Liver (tissue), 3 donors: ENCODE measurements around the gene ZNF616.

Experiments used
- GABPA ChIP-seq, 2 donors: IDR thresholded peaks in 1 of 2; conservative IDR thresholded peaks in 1 of 2; 2 replicates each; pipeline ENCODE4 v1.6.1; 2016; ENCODE audit warnings: antibody characterized with exemption in 2 of 2, mild to moderate bottlenecking in 1 of 2, moderate library complexity in 1 of 2
- JUND ChIP-seq, 2 donors: IDR thresholded peaks; 2 replicates each; pipeline ENCODE4 v1.6.1; 2016; ENCODE audit warnings: antibody characterized with exemption in 2 of 2
- RAD21 ChIP-seq, 2 donors: IDR thresholded peaks; 2 replicates each; pipeline ENCODE4 v1.6.1; 2016; ENCODE audit warnings: antibody characterized with exemption in 2 of 2, mild to moderate bottlenecking in 2 of 2
- RXRA ChIP-seq, 2 donors: IDR thresholded peaks; 2 replicates each; pipeline ENCODE4 v1.6.1; 2017 to 2018; ENCODE audit warnings: antibody characterized with exemption in 2 of 2, mild to moderate bottlenecking in 1 of 2
- YY1 ChIP-seq: IDR thresholded peaks from 2 replicates; pipeline ENCODE4 v1.6.1; 2016; ENCODE audit warnings: antibody characterized with exemption, mild to moderate bottlenecking
- TF ChIP-seq, protein P1 (sequence below): fragments of 150-350 bp; IDR thresholded peaks from 2 replicates; pipeline ENCODE4 v1.5.1; 2017; ENCODE audit warnings: improper control_type of control experiment, low read depth, low read length; ENCODE audit not compliant: missing input control
- TF ChIP-seq, protein P2 (sequence below): IDR thresholded peaks from 2 replicates; pipeline ENCODE4 v1.6.1; 2016; ENCODE audit warnings: antibody characterized with exemption
- TF ChIP-seq, protein P3 (sequence below): IDR thresholded peaks from 2 replicates; pipeline ENCODE4 v1.6.1; 2016; ENCODE audit warnings: antibody characterized with exemption, mild to moderate bottlenecking
- donor health status: healthy.
- donor health status: healthy.

DNA sequence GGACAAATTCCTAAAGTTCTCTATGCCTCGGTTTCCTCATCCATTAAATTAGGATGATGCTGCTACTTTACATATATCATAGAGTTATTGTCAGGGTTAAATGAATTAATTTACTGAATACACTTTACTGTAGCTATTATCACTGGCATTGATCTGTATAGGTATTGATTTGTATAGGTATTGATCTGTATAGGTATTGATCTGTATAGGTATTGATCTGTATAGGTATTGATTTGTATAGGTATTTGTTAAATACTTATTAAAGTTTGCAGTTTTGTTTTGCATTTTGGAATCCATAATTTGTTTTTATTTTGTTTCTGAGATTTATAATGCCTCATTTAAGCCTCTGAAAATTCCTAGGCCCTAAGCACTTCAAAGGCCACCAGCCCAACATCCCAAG is 47.7 kb upstream of the ZNF616 start:
- TF ChIP-seq RAD21 (IDR thresholded peaks at IDR 0.05), result no peak
- TF ChIP-seq, protein P1, sequence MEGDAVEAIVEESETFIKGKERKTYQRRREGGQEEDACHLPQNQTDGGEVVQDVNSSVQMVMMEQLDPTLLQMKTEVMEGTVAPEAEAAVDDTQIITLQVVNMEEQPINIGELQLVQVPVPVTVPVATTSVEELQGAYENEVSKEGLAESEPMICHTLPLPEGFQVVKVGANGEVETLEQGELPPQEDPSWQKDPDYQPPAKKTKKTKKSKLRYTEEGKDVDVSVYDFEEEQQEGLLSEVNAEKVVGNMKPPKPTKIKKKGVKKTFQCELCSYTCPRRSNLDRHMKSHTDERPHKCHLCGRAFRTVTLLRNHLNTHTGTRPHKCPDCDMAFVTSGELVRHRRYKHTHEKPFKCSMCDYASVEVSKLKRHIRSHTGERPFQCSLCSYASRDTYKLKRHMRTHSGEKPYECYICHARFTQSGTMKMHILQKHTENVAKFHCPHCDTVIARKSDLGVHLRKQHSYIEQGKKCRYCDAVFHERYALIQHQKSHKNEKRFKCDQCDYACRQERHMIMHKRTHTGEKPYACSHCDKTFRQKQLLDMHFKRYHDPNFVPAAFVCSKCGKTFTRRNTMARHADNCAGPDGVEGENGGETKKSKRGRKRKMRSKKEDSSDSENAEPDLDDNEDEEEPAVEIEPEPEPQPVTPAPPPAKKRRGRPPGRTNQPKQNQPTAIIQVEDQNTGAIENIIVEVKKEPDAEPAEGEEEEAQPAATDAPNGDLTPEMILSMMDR, result no peak
- no peak for TF ChIP-seq YY1
- TF ChIP-seq GABPA (IDR thresholded peaks at IDR 0.05 in 1 of 2, conservative IDR thresholded peaks at IDR 0.05 in 1 of 2), result no peak
- no peak for TF ChIP-seq RXRA (IDR thresholded peaks at IDR 0.05)
- no peak for TF ChIP-seq JUND (IDR thresholded peaks at IDR 0.05)
- TF ChIP-seq, protein P2, sequence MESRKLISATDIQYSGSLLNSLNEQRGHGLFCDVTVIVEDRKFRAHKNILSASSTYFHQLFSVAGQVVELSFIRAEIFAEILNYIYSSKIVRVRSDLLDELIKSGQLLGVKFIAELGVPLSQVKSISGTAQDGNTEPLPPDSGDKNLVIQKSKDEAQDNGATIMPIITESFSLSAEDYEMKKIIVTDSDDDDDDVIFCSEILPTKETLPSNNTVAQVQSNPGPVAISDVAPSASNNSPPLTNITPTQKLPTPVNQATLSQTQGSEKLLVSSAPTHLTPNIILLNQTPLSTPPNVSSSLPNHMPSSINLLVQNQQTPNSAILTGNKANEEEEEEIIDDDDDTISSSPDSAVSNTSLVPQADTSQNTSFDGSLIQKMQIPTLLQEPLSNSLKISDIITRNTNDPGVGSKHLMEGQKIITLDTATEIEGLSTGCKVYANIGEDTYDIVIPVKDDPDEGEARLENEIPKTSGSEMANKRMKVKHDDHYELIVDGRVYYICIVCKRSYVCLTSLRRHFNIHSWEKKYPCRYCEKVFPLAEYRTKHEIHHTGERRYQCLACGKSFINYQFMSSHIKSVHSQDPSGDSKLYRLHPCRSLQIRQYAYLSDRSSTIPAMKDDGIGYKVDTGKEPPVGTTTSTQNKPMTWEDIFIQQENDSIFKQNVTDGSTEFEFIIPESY, result no peak
- TF ChIP-seq, protein P3, sequence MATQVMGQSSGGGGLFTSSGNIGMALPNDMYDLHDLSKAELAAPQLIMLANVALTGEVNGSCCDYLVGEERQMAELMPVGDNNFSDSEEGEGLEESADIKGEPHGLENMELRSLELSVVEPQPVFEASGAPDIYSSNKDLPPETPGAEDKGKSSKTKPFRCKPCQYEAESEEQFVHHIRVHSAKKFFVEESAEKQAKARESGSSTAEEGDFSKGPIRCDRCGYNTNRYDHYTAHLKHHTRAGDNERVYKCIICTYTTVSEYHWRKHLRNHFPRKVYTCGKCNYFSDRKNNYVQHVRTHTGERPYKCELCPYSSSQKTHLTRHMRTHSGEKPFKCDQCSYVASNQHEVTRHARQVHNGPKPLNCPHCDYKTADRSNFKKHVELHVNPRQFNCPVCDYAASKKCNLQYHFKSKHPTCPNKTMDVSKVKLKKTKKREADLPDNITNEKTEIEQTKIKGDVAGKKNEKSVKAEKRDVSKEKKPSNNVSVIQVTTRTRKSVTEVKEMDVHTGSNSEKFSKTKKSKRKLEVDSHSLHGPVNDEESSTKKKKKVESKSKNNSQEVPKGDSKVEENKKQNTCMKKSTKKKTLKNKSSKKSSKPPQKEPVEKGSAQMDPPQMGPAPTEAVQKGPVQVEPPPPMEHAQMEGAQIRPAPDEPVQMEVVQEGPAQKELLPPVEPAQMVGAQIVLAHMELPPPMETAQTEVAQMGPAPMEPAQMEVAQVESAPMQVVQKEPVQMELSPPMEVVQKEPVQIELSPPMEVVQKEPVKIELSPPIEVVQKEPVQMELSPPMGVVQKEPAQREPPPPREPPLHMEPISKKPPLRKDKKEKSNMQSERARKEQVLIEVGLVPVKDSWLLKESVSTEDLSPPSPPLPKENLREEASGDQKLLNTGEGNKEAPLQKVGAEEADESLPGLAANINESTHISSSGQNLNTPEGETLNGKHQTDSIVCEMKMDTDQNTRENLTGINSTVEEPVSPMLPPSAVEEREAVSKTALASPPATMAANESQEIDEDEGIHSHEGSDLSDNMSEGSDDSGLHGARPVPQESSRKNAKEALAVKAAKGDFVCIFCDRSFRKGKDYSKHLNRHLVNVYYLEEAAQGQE, result no peak
